Activated T-helper 1 cell treated with anti-CD3 and anti-CD28 coated beads, Interleukin-12 subunit alpha, Interleukin-12 subunit beta, Interleukin-2, Interleukin-4 antibody, amounts not matched to agents 30 ng/mL and 10 ng/mL and 1 ng/mL, durations not matched to agents 14 hours and 24 hours and 36 hours (primary cell): ENCODE measurements around the gene PRKCA. TPM values are rescaled to one million over a fixed set of nuclear protein-coding genes. Genes with fewer than 3 reads are reported as not detected.
"Not testable (repeated sequence)": the region's sequence is repeated elsewhere in the genome, so short reads cannot be mapped to it uniquely, and the experiment has no call there.

ENCODE experiments used
- DNase-seq: peaks from one replicate; pipeline ENCODE4 v3.0.0; 2021; ENCODE audit warnings: low spot score
- H3K27ac Mint-ChIP-seq: one replicate; pipeline ENCODE4 v1.8.0; 2021; ENCODE audit warnings: mild to moderate bottlenecking, mixed read lengths
- H3K27me3 Mint-ChIP-seq: one replicate; pipeline ENCODE4 v1.8.0; 2022; ENCODE audit warnings: mild to moderate bottlenecking, moderate library complexity, mixed read lengths; ENCODE audit not compliant: insufficient read depth
- H3K36me3 Mint-ChIP-seq: one replicate; pipeline ENCODE4 v1.8.0; 2021; ENCODE audit warnings: low read depth, mixed read lengths
- H3K4me1 Mint-ChIP-seq: one replicate; pipeline ENCODE4 v1.8.0; 2021; ENCODE audit warnings: low read depth, mixed read lengths
- H3K4me3 Mint-ChIP-seq: one replicate; pipeline ENCODE4 v1.8.0; 2021; ENCODE audit warnings: mild to moderate bottlenecking, moderate library complexity, mixed read lengths
- H3K9me3 Mint-ChIP-seq: one replicate; pipeline ENCODE4 v1.8.0; 2021; ENCODE audit warnings: mixed read lengths
- intact Hi-C: fragments of 100-400 bp; cut with micrococcal nuclease; formaldehyde crosslinking; loops from one replicate; pipeline ENCODE4 v1.15.1; 2024
- total RNA-seq: library from RNA; stranded (reverse); gene quantifications from 2 replicates; pipeline ENCODE4 v1.2.3, GENCODE V29; 2022

PRKCA gene
- 155 and 157 TPM in 2 replicates for total RNA-seq

DNA sequence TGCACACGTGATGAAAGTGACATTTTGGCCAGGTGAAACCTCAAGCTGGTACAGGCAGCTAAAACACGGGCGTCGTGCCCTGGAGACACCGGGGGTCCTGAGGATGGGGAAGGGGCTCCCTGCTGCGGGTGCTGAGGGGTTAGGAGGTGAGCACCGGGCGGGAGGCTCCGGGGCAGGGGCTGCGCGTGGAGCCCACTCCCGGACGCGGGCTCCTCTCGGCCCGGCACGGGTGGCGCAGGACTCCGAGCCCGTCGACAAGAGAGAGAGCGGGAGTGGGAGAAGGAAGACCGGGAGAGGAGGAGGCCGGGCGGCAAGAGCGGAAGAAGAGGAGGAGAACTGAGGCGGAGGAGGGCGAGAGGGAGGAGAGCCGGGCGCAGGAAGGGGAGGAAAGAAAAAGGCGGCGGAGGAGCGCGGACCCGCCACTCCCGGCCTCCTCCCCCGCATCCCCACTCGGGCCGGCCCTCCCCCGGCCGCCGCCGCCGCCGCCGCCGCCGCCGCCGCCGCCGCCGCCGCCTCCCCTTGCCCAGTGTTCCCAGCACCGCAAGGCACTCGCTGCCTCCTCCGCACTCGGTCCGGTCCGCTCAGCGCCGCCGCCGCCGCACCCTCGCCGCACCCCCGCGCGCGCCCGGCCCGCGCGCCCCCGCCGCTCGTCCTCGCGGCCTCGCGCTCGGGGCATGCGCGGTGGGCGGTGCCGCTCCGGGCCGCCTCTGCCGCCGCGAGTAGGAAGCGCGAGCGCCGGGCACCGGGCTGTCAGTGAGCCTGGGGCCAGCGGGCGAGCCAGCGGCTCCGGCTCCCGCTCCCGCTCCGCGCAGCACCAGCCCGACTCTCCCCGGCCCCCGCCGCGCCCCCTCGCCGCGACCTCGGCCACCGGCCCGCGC, at the start of gene PRKCA:
TSS of gene PRKCA (plus strand) at position 750 of the 878 bp plus-strand sequence.
- peak within 1 kb of the TSS; percentile 100 for H3K4me3 Mint-ChIP-seq
- no peaks in the 10 kb centered on the region for H3K9me3 Mint-ChIP-seq
- intact Hi-C loops: loop anchor here (2.0 to 10.0 kb wide), 6 partner anchors 29 to 1905 kb away; partner anchors contain the start of genes CEP112 and GNA13
- peaks cover 49% of the 10 kb centered on the region for H3K4me1 Mint-ChIP-seq
- DNase-seq: peak; percentile 77
- H3K36me3 Mint-ChIP-seq: peaks cover 23% of the 10 kb centered on the region
- peaks cover 9% of the 10 kb centered on the region for H3K27me3 Mint-ChIP-seq
- H3K27ac Mint-ChIP-seq: peak within 1 kb of the TSS; percentile 99

DNA sequence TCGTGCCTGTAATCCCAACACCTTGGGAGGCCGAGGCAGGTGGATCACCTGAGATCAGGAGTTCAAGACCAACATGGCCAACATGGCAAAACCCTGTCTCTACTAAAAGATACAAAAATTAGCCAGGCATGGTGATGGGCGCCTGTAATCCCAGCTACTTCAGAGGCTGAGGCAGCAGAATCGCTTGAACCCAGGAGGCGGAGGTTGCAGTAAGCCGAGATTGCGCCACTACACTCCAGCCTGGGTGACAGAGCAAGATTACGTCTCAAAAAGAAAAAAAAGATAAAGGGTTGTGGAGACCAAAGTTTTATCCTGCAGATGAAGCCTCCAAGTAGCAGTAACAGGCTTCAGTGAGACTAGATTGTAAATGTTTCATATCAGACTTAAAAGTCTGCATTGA, 49.0 kb upstream of the PRKCA start:
- peaks cover 20% of the 10 kb centered on the region for H3K4me1 Mint-ChIP-seq
- H3K4me3 Mint-ChIP-seq, H3K27me3 Mint-ChIP-seq, H3K27ac Mint-ChIP-seq, H3K9me3 Mint-ChIP-seq, DNase-seq, H3K36me3 Mint-ChIP-seq, intact Hi-C loops: not testable (repeated sequence)

DNA sequence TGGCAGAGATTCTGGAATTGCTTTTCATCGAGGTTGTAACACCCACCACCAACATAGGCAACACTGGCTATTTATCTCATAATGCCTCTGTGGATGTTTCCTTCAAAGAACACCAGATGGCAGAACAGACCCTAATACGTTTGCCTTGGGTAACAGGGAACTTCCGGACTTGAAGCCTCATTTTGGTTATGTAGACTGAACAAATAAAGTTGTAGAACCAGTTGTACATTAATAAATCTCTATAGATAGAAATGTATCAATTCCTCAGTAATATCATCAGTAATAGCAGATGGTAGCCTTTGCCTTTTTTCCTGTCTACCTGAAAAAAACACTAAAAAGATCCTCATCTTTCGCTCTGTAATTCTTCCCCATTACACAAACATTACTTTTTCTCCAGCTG, 47.3 kb upstream of the PRKCA start:
- Mint-ChIP-seq H3K4me1 (peaks cover 20% of the 10 kb centered on the region), H3K27me3 (no peaks in the 10 kb centered on the region), H3K27ac (peak overlapping the region; percentile 76), H3K4me3 (no peak overlapping the region), H3K36me3 (no peaks in the 10 kb centered on the region), H3K9me3 (no peaks in the 10 kb centered on the region)
- intact Hi-C loops: loop anchor here (1.0 to 2.0 kb wide), 9 partner anchors 51 to 460 kb away; no protein-coding TSS in a partner anchor
- DNase-seq: peak; percentile 26

DNA sequence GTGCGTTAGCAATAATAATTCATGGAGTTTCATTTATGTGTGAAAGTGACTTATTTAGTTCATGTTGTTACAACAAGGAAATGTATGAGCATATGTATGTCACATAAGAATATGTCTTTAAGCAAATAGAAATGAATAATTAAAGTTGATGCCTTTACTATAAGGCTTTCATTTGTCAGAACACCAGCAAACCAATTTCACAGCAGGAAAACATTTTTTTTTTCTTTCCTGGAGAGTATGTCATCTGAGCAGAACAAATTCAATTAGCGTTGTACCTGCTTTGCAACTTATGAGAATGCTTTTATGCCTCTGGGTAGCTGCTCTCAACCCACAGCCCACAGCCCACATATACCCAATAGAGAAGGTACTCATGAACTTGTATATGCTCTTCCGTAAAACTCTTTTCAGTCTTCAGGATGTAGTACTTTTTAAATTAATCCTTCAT, 46.9 kb upstream of the PRKCA start:
- Mint-ChIP-seq H3K36me3 (no peaks in the 10 kb centered on the region), H3K27me3 (no peaks in the 10 kb centered on the region), H3K9me3 (no peaks in the 10 kb centered on the region), H3K27ac (peak overlapping the region; percentile 76), H3K4me3 (no peak overlapping the region), H3K4me1 (peaks cover 17% of the 10 kb centered on the region)
- intact Hi-C loops: loop anchor here (1.0 to 2.0 kb wide), 9 partner anchors 51 to 460 kb away; no protein-coding TSS in a partner anchor
- DNase-seq: no peak

DNA sequence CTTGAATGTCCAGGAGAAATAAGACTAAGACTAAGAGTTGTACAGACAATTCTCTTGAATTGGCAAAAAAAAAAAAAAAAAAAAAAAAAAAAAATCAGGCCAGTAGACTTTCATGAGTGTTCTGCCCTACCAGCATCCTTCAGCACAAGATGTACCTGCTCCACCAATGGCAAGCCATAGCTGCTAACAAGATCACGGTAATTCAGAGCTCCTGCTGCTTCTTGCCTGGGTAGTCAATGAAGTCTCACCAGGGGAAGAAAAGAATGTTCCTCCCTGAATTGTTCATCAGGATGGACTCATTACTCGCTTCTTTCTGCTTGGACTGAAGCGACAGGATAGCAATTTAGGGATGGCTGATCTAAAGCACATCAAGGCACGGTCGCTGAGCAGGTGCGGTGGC, 42.1 kb upstream of the PRKCA start:
- peaks cover 21% of the 10 kb centered on the region for H3K4me1 Mint-ChIP-seq
- intact Hi-C loops: no loop called here

DNA sequence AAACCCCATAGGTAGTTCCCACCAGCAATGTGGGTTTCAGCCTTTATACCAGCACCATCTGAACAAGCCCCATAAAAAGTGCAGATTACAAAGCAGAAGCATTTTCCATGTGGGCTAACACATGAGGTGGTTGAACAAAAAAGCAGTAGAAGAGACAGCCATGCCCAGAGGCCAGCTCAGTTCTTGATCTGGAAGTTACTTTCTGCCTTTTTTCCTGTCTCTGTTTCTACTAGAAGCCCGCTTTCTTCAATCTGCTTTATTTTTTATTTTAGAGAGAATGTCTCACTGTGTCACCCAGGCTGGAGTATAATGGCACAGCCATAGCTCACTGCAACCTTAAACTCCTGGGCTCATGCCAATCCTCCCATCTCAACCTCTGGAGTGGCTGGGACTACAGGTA, 41.7 kb upstream of the PRKCA start:
- Mint-ChIP-seq H3K36me3 (no peaks in the 10 kb centered on the region), H3K27ac (no peak overlapping the region), H3K4me1 (peaks cover 16% of the 10 kb centered on the region), H3K27me3 (no peaks in the 10 kb centered on the region), H3K9me3 (no peaks in the 10 kb centered on the region), H3K4me3 (no peak overlapping the region)
- intact Hi-C loops: no loop called here
- DNase-seq: no peak

More for the DNA sequence above, 42.1 kb upstream of the PRKCA start:
- no peak for DNase-seq
- no peaks in the 10 kb centered on the region for H3K36me3 Mint-ChIP-seq
- no peaks in the 10 kb centered on the region for H3K27me3 Mint-ChIP-seq
- H3K27ac Mint-ChIP-seq: no peak overlapping the region
- no peak overlapping the region for H3K4me3 Mint-ChIP-seq
- no peaks in the 10 kb centered on the region for H3K9me3 Mint-ChIP-seq

DNA sequence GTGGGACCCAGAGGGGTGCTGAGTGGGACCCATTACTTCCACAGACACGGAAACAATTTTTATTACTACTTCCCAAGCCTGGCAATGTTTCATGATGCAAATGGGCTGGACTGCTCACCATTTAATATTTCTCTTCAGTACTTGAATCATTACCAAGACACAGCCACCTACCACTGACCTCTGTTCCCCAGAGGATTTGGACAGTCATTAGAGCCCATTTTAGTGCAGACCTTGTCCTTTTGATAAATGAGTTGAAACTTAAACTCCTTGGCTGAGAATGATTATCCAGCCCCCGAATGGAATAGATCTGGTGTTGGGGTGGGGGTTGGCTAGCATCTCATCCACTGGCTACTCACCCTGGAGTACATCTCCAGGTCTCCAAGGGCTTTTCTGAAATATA, 39.6 kb upstream of the PRKCA start:
- peaks cover 10% of the 10 kb centered on the region for H3K4me1 Mint-ChIP-seq
- DNase-seq: no peak
- no peaks in the 10 kb centered on the region for H3K27me3 Mint-ChIP-seq

DNA sequence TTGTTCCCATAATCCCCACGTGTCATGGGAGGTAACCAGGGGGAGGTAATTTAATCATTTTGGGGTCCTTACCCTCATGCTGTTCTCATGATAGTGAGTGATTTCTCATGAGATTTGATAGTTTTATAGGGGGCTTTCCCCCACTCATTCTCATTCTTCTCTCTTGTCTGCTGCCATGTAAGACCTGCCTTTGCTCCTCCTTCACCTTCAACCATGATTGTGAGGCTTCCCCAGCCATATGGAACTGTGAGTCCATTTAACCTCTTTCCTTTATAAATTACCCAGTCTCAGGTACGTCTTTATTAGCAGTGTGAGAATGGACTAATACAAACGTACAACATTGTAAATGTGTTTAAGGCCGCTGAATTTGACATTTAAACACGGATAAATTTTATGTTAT, 37.7 kb upstream of the PRKCA start:
- Mint-ChIP-seq H3K9me3 (no peaks in the 10 kb centered on the region), H3K4me1 (peaks cover 10% of the 10 kb centered on the region), H3K27ac (no peak overlapping the region), H3K4me3 (no peak overlapping the region), H3K27me3 (peaks cover 5% of the 10 kb centered on the region), H3K36me3 (no peaks in the 10 kb centered on the region)
- intact Hi-C loops: no loop called here
- DNase-seq: no peak

More for the DNA sequence above, 39.6 kb upstream of the PRKCA start:
- Mint-ChIP-seq H3K36me3 (no peaks in the 10 kb centered on the region), H3K27ac (no peak overlapping the region), H3K4me3 (no peak overlapping the region), H3K9me3 (no peaks in the 10 kb centered on the region)
- intact Hi-C loops: no loop called here

DNA sequence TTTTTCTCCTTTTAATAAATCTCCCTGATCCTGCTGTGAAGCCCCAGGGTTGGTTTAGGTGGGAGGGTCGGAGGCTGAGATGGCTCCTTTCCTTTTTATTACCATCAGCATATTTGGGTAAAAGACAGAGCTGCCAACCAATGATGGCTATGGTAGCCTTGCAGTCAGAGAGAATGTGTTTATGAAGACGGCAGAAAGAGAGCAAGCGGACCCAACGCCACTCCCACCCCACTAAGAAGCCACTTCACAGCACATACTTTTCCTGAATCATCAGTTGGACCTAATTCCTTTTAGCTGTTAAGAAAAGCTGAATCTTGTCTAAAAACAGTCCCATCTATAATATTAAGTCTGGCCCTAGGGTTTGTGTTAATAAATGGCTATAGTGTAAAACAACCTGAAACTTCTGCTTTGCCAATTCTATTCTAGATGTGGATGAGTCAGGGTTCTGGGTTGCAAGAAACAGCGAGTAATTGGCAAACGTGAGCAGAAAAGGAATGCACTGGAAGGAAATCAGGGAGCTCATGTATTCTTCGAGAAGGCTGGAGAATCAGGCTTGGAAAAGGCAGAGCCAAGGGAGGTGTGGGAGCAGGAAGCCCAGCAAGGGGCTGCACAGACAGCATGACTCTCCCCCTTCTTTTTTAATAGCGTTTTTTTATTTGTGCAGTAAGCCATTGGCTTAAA, 34.0 kb upstream of the PRKCA start:
- Mint-ChIP-seq H3K36me3 (no peaks in the 10 kb centered on the region), H3K27me3 (peaks cover 12% of the 10 kb centered on the region), H3K4me1 (peaks cover 17% of the 10 kb centered on the region), H3K4me3 (no peak overlapping the region), H3K9me3 (peaks cover 3% of the 10 kb centered on the region), H3K27ac (no peak overlapping the region)
- intact Hi-C loops: no loop called here
- no peak for DNase-seq

DNA sequence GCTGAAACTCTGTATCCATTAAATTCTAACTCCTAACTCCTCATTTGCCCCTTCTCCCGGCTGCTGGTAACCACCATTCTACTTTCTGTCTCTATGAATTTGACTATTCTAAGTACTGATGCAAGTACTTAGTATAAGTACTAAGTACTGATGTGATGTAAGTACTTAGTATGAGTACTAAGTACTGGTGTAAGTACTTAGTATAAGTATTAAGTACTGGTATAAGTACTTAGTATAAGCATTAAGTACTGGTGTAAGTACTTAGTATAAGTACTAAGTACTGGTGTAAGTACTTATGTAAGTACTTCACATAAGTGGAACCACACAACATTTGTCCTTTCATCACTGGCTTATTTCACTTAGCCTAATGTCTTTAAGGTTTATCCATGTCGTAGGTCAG, 32.3 kb upstream of the PRKCA start:
- intact Hi-C loops: no loop called here
- Mint-ChIP-seq H3K4me1 (peaks cover 8% of the 10 kb centered on the region), H3K27ac (no peak overlapping the region), H3K36me3 (no peaks in the 10 kb centered on the region), H3K27me3 (peaks cover 12% of the 10 kb centered on the region), H3K4me3 (no peak overlapping the region), H3K9me3 (peaks cover 3% of the 10 kb centered on the region)
- DNase-seq: no peak

DNA sequence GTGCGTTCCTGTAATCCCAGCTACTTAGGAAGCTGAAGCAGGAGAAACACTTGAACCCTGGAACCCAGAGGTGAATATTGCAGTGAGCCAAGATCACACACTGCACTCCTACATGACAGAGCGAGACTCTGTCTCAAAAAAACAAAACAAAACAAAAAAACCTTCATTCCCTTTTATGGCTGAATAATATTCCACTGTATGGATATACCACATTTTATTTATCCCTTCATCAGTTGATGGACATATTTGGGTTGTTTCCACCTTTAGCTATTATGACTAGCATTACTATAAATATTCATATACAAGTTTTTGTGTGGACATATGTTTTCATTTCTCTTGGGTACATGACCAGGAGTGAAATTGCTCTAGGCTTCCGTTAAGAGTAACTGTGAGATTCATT, 30.9 kb upstream of the PRKCA start:
- Mint-ChIP-seq H3K36me3 (no peaks in the 10 kb centered on the region), H3K27me3 (peaks cover 14% of the 10 kb centered on the region), H3K4me3 (no peak overlapping the region), H3K9me3 (peaks cover 3% of the 10 kb centered on the region), H3K4me1 (peaks cover 8% of the 10 kb centered on the region), H3K27ac (no peak overlapping the region)
- DNase-seq: no peak
- intact Hi-C loops: no loop called here

DNA sequence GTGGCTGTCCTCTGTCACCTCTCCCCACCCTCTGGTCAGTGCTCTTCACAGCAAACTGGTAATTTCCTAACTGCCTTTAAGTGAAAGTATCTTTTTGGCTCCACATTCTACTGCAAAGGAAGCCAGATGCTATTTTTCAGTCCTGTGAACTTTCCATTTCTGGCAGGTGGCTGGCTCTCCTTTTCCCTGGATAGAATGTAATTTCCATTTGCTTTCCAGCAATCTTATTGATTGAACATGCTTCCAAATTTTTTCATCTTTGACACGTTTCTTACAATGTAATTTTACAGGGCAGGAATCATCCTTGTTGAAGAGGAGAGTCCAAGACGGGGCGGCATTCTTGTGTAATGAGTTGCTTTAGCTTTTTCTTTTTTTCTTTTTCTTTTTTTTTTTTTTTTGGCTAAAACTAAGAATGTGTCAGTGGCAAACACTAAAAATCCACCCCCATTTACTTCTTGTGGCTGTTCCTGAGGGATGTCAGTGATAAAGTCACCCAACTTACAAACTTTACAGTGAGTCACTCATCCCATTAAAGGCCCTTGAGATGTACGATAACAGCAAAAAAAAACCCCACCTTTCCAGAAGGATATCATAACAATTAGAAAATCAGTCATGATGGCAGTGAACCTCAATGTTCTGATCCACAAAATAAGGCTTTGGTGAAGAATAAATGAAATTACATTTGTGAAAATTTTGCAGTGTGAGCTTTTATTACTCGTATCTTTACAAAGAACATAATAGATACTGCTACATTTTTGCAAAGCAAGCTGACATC, 29.4 kb upstream of the PRKCA start:
- Mint-ChIP-seq H3K27ac (no peak overlapping the region), H3K4me3 (no peak overlapping the region), H3K9me3 (peaks cover 3% of the 10 kb centered on the region), H3K27me3 (peaks cover 15% of the 10 kb centered on the region), H3K4me1 (peaks cover 8% of the 10 kb centered on the region), H3K36me3 (no peaks in the 10 kb centered on the region)
- intact Hi-C loops: no loop called here
- no peak for DNase-seq

DNA sequence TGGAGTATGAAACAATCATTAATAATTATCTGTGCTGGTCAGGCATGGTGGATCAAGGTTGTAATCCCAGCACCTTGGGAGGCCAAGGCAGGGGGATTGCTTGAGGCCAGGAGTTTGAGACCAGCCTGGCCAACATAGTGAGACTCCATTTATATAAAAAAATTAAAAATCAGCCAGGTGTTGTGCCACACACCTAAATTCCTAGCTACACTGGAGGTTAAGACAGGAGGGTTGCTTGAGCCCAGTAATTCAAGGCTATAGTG, 28.9 kb upstream of the PRKCA start:
- DNase-seq: no peak
- peaks cover 14% of the 10 kb centered on the region for H3K27me3 Mint-ChIP-seq
- no peak overlapping the region for H3K27ac Mint-ChIP-seq
- peaks cover 3% of the 10 kb centered on the region for H3K9me3 Mint-ChIP-seq
- peaks cover 8% of the 10 kb centered on the region for H3K4me1 Mint-ChIP-seq
- no peak overlapping the region for H3K4me3 Mint-ChIP-seq
- H3K36me3 Mint-ChIP-seq: no peaks in the 10 kb centered on the region
- intact Hi-C loops: no loop called here
